Karpas-422 (cell line): ENCODE measurements around the gene DCTD. TPM values are rescaled to one million over a fixed set of nuclear protein-coding genes. Genes with fewer than 3 reads are reported as not detected.

ENCODE experiments used
- DNase-seq: peaks from one replicate; pipeline ENCODE4 v3.0.0-alpha.2; 2015
- H2AFZ ChIP-seq: fragments of 200-600 bp; sonication (generic); 2 replicates; pipeline ENCODE4 v1.6.1; 2014; ENCODE audit warnings: antibody characterized with exemption, low read length, mixed read lengths
- H3K27ac ChIP-seq: fragments of 200-600 bp; sonication (generic); 2 replicates; pipeline ENCODE4 v1.5.1; 2014; ENCODE audit warnings: mild to moderate bottlenecking, low read length, moderate library complexity
- H3K27me3 ChIP-seq: fragments of 200-600 bp; sonication (generic); 2 replicates; pipeline ENCODE4 v1.6.1; 2014; ENCODE audit warnings: low read length, mixed read lengths
- H3K36me3 ChIP-seq: fragments of 200-600 bp; sonication (generic); 2 replicates; pipeline ENCODE4 v1.6.1; 2014; ENCODE audit warnings: low read length, mixed read lengths; ENCODE audit not compliant: insufficient read depth
- H3K4me1 ChIP-seq: fragments of 200-600 bp; sonication (generic); 2 replicates; pipeline ENCODE4 v1.6.1; 2014; ENCODE audit warnings: mild to moderate bottlenecking, low read length, mixed read lengths
- H3K4me2 ChIP-seq: fragments of 200-600 bp; sonication (generic); 2 replicates; pipeline ENCODE4 v1.6.1; 2014; ENCODE audit warnings: low read length, low read depth, mild to moderate bottlenecking; ENCODE audit not compliant: poor library complexity, severe bottlenecking
- H3K4me3 ChIP-seq: fragments of 200-600 bp; sonication (generic); 2 replicates; pipeline ENCODE4 v1.5.1; 2014; ENCODE audit warnings: mild to moderate bottlenecking, antibody characterized with exemption, low read length, mixed read lengths
- H3K79me2 ChIP-seq: fragments of 200-600 bp; sonication (generic); 2 replicates; pipeline ENCODE4 v1.6.1; 2014; ENCODE audit warnings: mild to moderate bottlenecking, low read length, mixed read lengths
- H3K9ac ChIP-seq: fragments of 200-600 bp; sonication (generic); 2 replicates; pipeline ENCODE4 v1.6.0; 2014; ENCODE audit warnings: low read length
- H3K9me2 ChIP-seq: fragments of 200-600 bp; sonication (generic), shearing (Covaris generic); replicated peaks from 2 replicates; pipeline ENCODE4 v1.6.0; 2014; ENCODE audit warnings: mild to moderate bottlenecking, low read length, moderate library complexity; ENCODE audit not compliant: insufficient read depth
- H3K9me3 ChIP-seq: fragments of 300-700, 200-600 bp; sonication (generic); 2 replicates; pipeline ENCODE4 v1.6.1; 2014; ENCODE audit warnings: low read length, mixed read lengths
- H4K20me1 ChIP-seq: fragments of 200-600 bp; sonication (generic); 2 replicates; pipeline ENCODE4 v1.6.1; 2014; ENCODE audit warnings: mild to moderate bottlenecking, antibody characterized with exemption, low read length, low read depth; ENCODE audit not compliant: insufficient read depth
- total RNA-seq: library from RNA; depleted of rRNA; stranded (reverse); fragments of >200 nt; shearing (Covaris generic); gene quantifications from 2 replicates; pipeline ENCODE4 v1.2.3, GENCODE V29; 2014; ENCODE audit warnings: low replicate concordance

Gene DCTD
- total RNA-seq, 1 experiment from 2014 or later = 12.1 TPM

DNA sequence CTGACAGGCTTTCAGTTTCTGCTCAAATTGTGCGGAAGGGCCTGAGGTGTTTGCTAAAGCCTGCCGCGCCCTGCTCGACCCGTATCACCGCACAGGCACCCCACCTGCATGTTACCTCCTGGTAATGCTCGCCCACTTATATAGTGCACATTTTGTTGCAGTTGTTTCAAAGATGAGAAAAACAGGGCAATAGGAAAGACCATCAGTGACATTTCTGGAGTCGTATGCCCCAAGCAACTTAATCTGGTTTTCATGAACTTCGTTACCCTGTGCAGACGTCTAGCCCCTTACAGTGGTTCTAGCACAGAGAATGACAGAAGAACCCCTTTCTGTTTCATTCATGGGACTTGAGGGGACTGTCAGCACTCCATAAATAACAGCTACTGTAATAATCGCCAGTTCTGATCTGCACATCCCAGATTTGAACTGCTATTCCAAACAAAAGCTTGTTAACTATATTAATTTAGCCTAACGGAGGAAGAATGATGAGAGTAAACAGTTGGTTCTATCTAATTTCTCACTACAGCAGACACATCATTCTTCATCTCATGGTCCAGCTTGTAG, 940 bp upstream of the DCTD start:
- H3K4me1 ChIP-seq = peaks cover 14% of the 10 kb centered on the region
- H2AFZ ChIP-seq = no peak overlapping the region
- peak overlapping the region; percentile 67; the same call in 1 of the 2 replicates for H3K4me3 ChIP-seq

DNA sequence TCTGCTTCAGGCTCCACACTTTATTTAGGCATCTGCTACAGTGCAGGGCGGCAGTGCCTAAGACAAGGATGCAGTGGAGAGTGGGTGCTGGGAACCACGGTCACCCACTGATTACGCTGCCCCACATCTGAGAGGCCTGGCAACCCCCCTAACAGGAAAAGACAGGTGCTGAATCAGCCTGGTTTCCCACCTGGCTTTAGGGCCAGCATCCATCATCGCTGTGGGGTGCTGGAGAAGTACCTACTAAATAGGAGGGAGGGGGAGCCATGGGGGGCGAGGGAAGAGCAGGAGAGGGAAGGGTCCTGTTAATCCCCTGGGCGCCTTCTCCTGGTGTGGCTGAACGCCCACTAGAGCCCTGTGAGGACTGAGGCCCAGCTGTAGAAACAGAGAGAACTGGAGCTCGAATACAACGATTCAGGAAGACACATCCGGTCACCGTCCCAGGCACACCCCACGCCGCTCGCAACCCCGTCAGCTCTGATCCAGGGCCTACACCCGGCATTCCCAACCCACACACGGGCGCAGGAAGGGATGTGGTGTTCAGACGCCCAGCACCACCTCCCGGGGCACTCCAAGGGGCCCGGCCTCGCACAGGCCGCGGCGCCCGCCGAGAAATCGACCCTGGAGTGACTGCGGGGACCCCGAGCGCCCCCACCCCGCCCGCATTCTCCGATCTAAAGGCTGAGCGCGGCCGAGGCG, 554 bp downstream of the DCTD start:
- Histone ChIP-seq H3K9ac (peak overlapping the region; percentile 69), H3K4me3 (peak overlapping the region; percentile 62), H3K9me2 (no peaks in the 10 kb centered on the region), H3K27me3 (no peaks in the 10 kb centered on the region), H4K20me1 (no peaks in the 10 kb centered on the region), H3K4me1 (peaks cover 14% of the 10 kb centered on the region), H3K9me3 (no peaks in the 10 kb centered on the region), H3K79me2 (no peaks in the 10 kb centered on the region), H3K27ac (no peak overlapping the region), H3K4me2 (peak overlapping the region; percentile 51), H2AFZ (peak overlapping the region; percentile 28; the same call in 1 of the 2 replicates), H3K36me3 (no peaks in the 10 kb centered on the region)
- peak; percentile 40 for DNase-seq

More for the DNA sequence above, 940 bp upstream of the DCTD start:
- H3K9me2 ChIP-seq = no peaks in the 10 kb centered on the region
- no peaks in the 10 kb centered on the region for H4K20me1 ChIP-seq
- DNase-seq = no peak
- peak overlapping the region; percentile 84 for H3K4me2 ChIP-seq
- no peaks in the 10 kb centered on the region for H3K79me2 ChIP-seq
- no peaks in the 10 kb centered on the region for H3K27me3 ChIP-seq
- H3K36me3 ChIP-seq = no peaks in the 10 kb centered on the region
- H3K9me3 ChIP-seq = no peaks in the 10 kb centered on the region
- H3K9ac ChIP-seq = no peak overlapping the region
- H3K27ac ChIP-seq = no peak overlapping the region

DNA sequence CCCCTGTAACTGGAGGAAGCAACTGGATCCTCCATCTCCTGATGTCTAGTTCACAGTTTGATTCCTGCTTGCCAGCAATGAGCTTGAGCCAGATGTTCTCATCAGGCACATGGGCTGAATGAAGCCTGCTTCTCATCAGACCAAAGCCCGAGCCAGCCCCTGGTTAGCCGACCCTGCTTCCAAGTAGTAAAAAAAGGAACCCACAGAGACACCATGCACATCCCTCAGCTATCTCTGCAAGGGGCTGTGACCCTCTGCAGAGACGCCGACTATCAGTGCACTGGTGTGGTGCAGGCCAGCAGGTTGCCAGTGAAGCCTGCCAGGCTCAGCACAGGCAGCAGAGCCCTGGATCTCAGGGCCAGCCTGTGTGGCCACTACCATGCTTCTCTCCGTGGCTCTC, 2.8 kb downstream of the DCTD start:
- Histone ChIP-seq H3K9ac (no peak overlapping the region), H3K79me2 (no peaks in the 10 kb centered on the region), H3K27ac (no peak overlapping the region), H3K27me3 (no peaks in the 10 kb centered on the region), H3K4me3 (no peak overlapping the region), H3K4me2 (no peak overlapping the region), H3K4me1 (peaks cover 14% of the 10 kb centered on the region), H2AFZ (no peak overlapping the region), H3K36me3 (no peaks in the 10 kb centered on the region), H3K9me2 (no peaks in the 10 kb centered on the region), H3K9me3 (no peaks in the 10 kb centered on the region), H4K20me1 (no peaks in the 10 kb centered on the region)
- DNase-seq = no peak

DNA sequence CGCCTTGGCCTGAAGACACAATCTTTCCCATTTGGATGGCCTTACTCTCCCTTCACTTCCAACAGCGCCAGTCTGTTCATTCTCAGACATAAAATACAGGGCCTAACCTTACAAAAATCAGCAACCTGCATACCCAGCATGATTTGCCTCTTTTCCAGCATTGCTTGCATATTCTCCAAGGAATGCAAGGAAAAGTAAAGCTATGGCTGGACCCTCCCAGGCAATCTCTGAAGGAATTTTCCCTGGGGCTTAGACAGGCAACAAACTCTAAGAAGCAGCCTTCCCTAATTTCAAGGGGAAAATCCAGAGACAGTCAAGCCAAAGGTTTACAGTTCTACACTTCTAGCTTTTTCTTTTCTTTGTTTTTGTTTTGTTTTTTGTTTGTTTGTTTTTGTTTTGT, 3.6 kb downstream of the DCTD start:
- Histone ChIP-seq H3K79me2 (no peaks in the 10 kb centered on the region), H3K9me3 (no peaks in the 10 kb centered on the region), H3K27ac (no peak overlapping the region), H2AFZ (no peak overlapping the region), H3K4me1 (peaks cover 14% of the 10 kb centered on the region), H4K20me1 (no peaks in the 10 kb centered on the region), H3K4me3 (no peak overlapping the region), H3K27me3 (no peaks in the 10 kb centered on the region), H3K9ac (no peak overlapping the region), H3K36me3 (no peaks in the 10 kb centered on the region), H3K9me2 (no peaks in the 10 kb centered on the region), H3K4me2 (no peak overlapping the region)
- no peak for DNase-seq

DNA sequence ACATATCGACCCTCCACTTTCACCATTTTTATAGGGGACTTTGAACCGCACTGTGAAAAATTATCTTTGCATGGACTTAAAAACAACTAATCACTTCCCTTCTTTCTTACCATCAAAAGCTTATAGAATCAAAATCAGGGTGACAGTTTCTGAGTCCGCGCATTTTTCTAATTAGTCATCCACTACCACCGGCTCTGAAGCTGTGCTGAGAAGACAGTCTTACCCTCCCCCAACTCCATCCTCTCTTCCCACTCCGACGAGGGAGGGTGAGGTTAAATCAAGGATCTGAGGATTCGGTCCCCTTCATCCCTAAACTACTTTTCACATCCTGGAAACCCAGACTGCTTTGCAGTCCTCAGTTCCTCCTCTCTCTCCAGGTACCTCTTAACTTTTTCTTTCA, 4.2 kb downstream of the DCTD start:
- H3K4me2 ChIP-seq = no peak overlapping the region
- H4K20me1 ChIP-seq = no peaks in the 10 kb centered on the region

DNA sequence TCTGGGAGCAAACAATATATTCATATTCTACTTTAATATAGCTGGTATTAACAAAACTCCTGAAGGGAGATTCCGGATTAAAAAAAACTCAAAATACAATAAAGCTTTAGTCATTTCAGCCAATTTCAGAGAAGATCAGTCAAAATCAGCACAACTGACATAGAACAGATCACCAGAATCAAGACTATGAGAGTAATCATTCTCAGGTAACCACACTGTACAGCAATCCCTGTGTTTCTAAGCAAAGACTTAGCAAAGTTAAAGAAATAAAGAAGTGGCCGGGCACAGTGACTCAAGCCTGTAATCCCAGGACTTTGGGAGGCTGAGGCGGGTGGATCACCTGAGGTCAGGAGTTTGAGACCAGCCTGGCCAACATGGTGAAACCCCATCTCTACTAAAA, 9.1 kb downstream of the DCTD start:
- no peak for DNase-seq
- no peaks in the 10 kb centered on the region for H3K4me1 ChIP-seq
- H3K27ac ChIP-seq = no peak overlapping the region
- H3K4me2 ChIP-seq = no peak overlapping the region
- no peak overlapping the region for H2AFZ ChIP-seq
- H4K20me1 ChIP-seq = no peaks in the 10 kb centered on the region
- H3K9ac ChIP-seq = no peak overlapping the region
- no peaks in the 10 kb centered on the region for H3K27me3 ChIP-seq
- H3K36me3 ChIP-seq = no peaks in the 10 kb centered on the region
- H3K4me3 ChIP-seq = no peak overlapping the region
- no peaks in the 10 kb centered on the region for H3K9me3 ChIP-seq
- H3K79me2 ChIP-seq = no peaks in the 10 kb centered on the region
- H3K9me2 ChIP-seq = no peaks in the 10 kb centered on the region

More for the DNA sequence above, 4.2 kb downstream of the DCTD start:
- Histone ChIP-seq H3K4me1 (peaks cover 10% of the 10 kb centered on the region), H3K36me3 (no peaks in the 10 kb centered on the region), H3K4me3 (no peak overlapping the region), H3K27ac (no peak overlapping the region), H3K9me3 (no peaks in the 10 kb centered on the region), H3K9me2 (no peaks in the 10 kb centered on the region), H3K27me3 (no peaks in the 10 kb centered on the region), H3K79me2 (no peaks in the 10 kb centered on the region), H3K9ac (no peak overlapping the region), H2AFZ (no peak overlapping the region)
- DNase-seq = no peak

DNA sequence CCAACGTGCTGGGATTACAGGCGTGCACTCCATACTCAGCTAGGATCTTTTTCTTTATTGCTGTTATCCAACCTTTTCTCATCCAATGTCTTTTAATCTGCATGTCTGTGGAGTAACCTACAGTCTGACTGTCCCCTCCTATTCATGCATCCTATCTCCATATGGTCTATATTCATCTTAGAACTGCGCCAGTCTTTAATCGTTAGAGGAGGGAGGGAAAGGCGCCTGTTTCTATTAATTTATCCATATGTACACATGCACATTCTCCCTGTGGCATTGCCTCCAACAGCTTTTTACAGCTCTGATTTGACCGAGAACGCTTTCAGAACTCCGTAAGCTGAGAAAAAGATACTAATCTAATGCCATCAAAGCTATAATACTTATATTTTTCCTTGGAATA, 9.8 kb downstream of the DCTD start:
- Histone ChIP-seq H3K27ac (no peak overlapping the region), H3K9me2 (no peaks in the 10 kb centered on the region), H3K9ac (no peak overlapping the region), H3K79me2 (no peaks in the 10 kb centered on the region), H3K9me3 (no peaks in the 10 kb centered on the region), H3K27me3 (no peaks in the 10 kb centered on the region), H3K4me1 (no peaks in the 10 kb centered on the region), H3K36me3 (no peaks in the 10 kb centered on the region), H3K4me3 (no peak overlapping the region), H2AFZ (no peak overlapping the region), H3K4me2 (no peak overlapping the region), H4K20me1 (no peaks in the 10 kb centered on the region)
- no peak for DNase-seq

DNA sequence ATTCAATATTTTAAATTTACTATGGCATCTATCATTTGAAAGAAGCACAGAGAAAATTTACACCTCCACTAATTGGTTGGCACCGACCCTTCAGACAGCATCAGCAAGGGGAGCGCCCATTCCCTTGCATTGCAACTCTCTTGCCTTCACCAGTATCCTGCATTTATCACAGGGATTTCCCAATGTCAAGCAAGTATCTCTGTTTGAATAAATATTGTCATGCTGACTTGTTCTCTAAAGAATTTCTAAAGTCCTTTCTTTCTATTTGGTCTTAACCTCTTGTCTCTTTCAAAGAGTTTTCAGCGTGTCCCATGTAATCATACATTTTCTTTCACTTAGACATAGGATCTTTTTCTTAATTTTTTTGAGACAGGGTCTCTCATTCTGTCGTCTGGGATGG, 10.4 kb downstream of the DCTD start:
- Histone ChIP-seq H3K36me3 (no peaks in the 10 kb centered on the region), H4K20me1 (no peaks in the 10 kb centered on the region), H3K4me1 (no peaks in the 10 kb centered on the region), H3K9ac (no peak overlapping the region), H2AFZ (no peak overlapping the region), H3K27me3 (no peaks in the 10 kb centered on the region), H3K9me2 (no peaks in the 10 kb centered on the region), H3K9me3 (no peaks in the 10 kb centered on the region), H3K4me3 (no peak overlapping the region), H3K79me2 (no peaks in the 10 kb centered on the region), H3K4me2 (no peak overlapping the region), H3K27ac (no peak overlapping the region)
- no peak for DNase-seq
